Endothelial cell of umbilical vein (primary cell): ENCODE results near the gene APP.

ENCODE experiments used
- CTCF ChIP-seq, 2 donors: IDR thresholded peaks; 1 replicate in 1 of 2; 2 replicates in 1 of 2; pipeline ENCODE4 v1.5.1; 2011; ENCODE audit warnings: low read length in 2 of 2, mild to moderate bottlenecking in 2 of 2, moderate library complexity in 2 of 2, control low read depth in 1 of 2, inconsistent platforms in 1 of 2, low read depth in 1 of 2; ENCODE audit not compliant: insufficient read depth in 1 of 2; ENCODE audit errors: extremely low read depth in 1 of 2
- EZH2 ChIP-seq: IDR thresholded peaks from 2 replicates; pipeline ENCODE4 v1.6.1; 2012; ENCODE audit warnings: borderline replicate concordance, low read depth, mild to moderate bottlenecking, moderate library complexity, low read length, inconsistent platforms; ENCODE audit not compliant: severe bottlenecking
- JUN ChIP-seq: IDR thresholded peaks from 2 replicates; pipeline ENCODE4 v1.6.1; 2011; ENCODE audit warnings: borderline replicate concordance, low read depth; ENCODE audit not compliant: insufficient read length, insufficient read depth
- MAX ChIP-seq: IDR thresholded peaks from 2 replicates; pipeline ENCODE4 v1.6.1; 2011; ENCODE audit not compliant: insufficient read depth, insufficient read length
- MYC ChIP-seq: IDR thresholded peaks from one replicate; pipeline ENCODE4 v1.6.1; 2011; ENCODE audit warnings: mild to moderate bottlenecking, low read depth, low read length
- POLR2A ChIP-seq: IDR thresholded peaks from 2 replicates; pipeline ENCODE4 v1.6.1; 2012; ENCODE audit warnings: low read depth, mild to moderate bottlenecking, control low read depth, low read length
- POLR2AphosphoS5 ChIP-seq: IDR thresholded peaks from 2 replicates; pipeline ENCODE4 v1.6.1; 2012; ENCODE audit warnings: low read depth, mild to moderate bottlenecking, control low read depth, low read length, moderate library complexity; ENCODE audit not compliant: insufficient read depth

DNA sequence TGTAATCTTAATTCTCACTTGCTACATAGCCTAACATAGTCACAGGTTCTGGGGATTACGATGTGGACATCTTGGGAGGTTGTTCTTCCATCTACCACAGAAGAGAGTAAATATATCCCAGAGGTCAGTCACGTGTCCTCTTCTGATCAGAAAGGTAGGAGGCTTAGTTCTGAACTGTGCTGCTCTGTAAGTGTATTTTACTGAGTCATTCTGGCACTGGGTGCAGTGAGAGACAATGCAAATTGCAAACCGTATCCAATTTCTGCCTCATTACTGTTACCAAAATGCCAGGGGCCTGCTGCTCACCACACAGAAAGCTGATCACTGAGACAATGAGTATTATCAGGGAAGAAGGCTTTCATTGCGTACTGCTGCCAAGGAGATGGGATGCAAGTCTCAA lies 331.8 kb downstream of the APP start:
- TF ChIP-seq CTCF (IDR thresholded peaks at IDR 0.05; ENCODE audit: extremely low read depth in 1 of 2, insufficient read depth in 1 of 2, low read depth in 1 of 2, low read length in 2 of 2) (no peak), EZH2 (no peak), POLR2A (no peak), POLR2AphosphoS5 (no peak), MYC (no peak), JUN (no peak), MAX (no peak)
